CD14-positive monocyte (primary cell): Measurements from ENCODE around the gene PLPP7. TPM values are rescaled to one million over a fixed set of nuclear protein-coding genes. Genes with fewer than 3 reads are reported as not detected.

ENCODE experiments used
- DNase-seq, 3 donors: peaks; one replicate each; pipeline ENCODE4 v3.0.0-alpha.2; 2011 to 2022
- H2AFZ ChIP-seq: 2 replicates; pipeline ENCODE4 v1.6.0; 2012; ENCODE audit warnings: mild to moderate bottlenecking, low read depth, low read length, inconsistent platforms; ENCODE audit not compliant: insufficient read depth, poor library complexity, severe bottlenecking
- H3K27ac ChIP-seq, 2 donors: 1 replicate in 1 of 2; 2 replicates in 1 of 2; pipeline ENCODE4 v1.5.1; 2012 to 2013; ENCODE audit warnings: low read length in 2 of 2, control low read depth in 1 of 2, inconsistent platforms in 1 of 2, low read depth in 1 of 2, mild to moderate bottlenecking in 1 of 2
- H3K27me3 ChIP-seq, 2 donors: one replicate each; pipeline versions ENCODE4 v1.6.0 to v1.6.1; 2011 to 2013; ENCODE audit warnings: low read length in 2 of 2; ENCODE audit not compliant: control insufficient read depth in 2 of 2, insufficient read depth in 2 of 2
- H3K36me3 ChIP-seq, 2 donors: replicated peaks in 1 of 2; 1 replicate in 1 of 2; 2 replicates in 1 of 2; pipeline versions ENCODE4 v1.5.1 to v1.6.1; 2012 to 2013; ENCODE audit warnings: low read length in 2 of 2, control low read depth in 1 of 2, inconsistent platforms in 1 of 2, mild to moderate bottlenecking in 1 of 2; ENCODE audit not compliant: insufficient read depth in 2 of 2, control insufficient read depth in 1 of 2
- H3K4me1 ChIP-seq, 2 donors: 1 replicate in 1 of 2; 2 replicates in 1 of 2; pipeline versions ENCODE4 v1.5.1 to v1.6.1; 2012 to 2013; ENCODE audit warnings: low read length in 2 of 2, control low read depth in 1 of 2, inconsistent platforms in 1 of 2, mild to moderate bottlenecking in 1 of 2, moderate library complexity in 1 of 2; ENCODE audit not compliant: insufficient read depth in 2 of 2, control insufficient read depth in 1 of 2
- H3K4me2 ChIP-seq: replicated peaks from 2 replicates; pipeline ENCODE3; 2012; ENCODE audit warnings: low read length, moderate library complexity, mild to moderate bottlenecking; ENCODE audit not compliant: poor library complexity, severe bottlenecking; ENCODE audit errors: extremely low read depth
- H3K4me3 ChIP-seq, 3 experiments: fragments of 200-600 bp in 1 of 3; sonication (generic) in 1 of 3; replicated peaks in 1 of 3; 1 replicate in 2 of 3; 2 replicates in 1 of 3; pipeline ENCODE4 v1.5.1; 2011 to 2013; ENCODE audit warnings: low read length in 3 of 3, mild to moderate bottlenecking in 3 of 3, control low read depth in 2 of 3, low read depth in 2 of 3, inconsistent platforms in 1 of 3, moderate library complexity in 1 of 3
- H3K79me2 ChIP-seq: 2 replicates; pipeline ENCODE4 v1.6.0; 2012; ENCODE audit warnings: mild to moderate bottlenecking, control low read depth, inconsistent platforms, low read length, moderate library complexity; ENCODE audit not compliant: insufficient read depth
- H3K9ac ChIP-seq: 2 replicates; pipeline ENCODE4 v1.6.0; 2017; ENCODE audit warnings: low read length, mild to moderate bottlenecking; ENCODE audit not compliant: insufficient read depth, poor library complexity, severe bottlenecking
- H3K9me3 ChIP-seq, 2 donors: replicated peaks in 1 of 2; 1 replicate in 1 of 2; 2 replicates in 1 of 2; pipeline versions ENCODE4 v1.5.1 to v1.6.1; 2012 to 2013; ENCODE audit warnings: low read length in 2 of 2, control low read depth in 1 of 2; ENCODE audit not compliant: control insufficient read depth in 1 of 2, insufficient read depth in 1 of 2
- H4K20me1 ChIP-seq: 2 replicates; pipeline ENCODE4 v1.6.0; 2012; ENCODE audit warnings: mild to moderate bottlenecking, low read length, control low read depth, moderate library complexity; ENCODE audit not compliant: insufficient read depth
- H3K27ac Mint-ChIP-seq, 7 donors: one replicate each; pipeline ENCODE4 v1.8.0; 2020; ENCODE audit warnings: mild to moderate bottlenecking in 7 of 7, mixed read lengths in 7 of 7, moderate library complexity in 6 of 7, inconsistent platforms in 2 of 7
- H3K27me3 Mint-ChIP-seq, 3 donors: one replicate each; pipeline ENCODE4 v1.8.0; 2021 to 2022; ENCODE audit warnings: low read depth in 3 of 3, mild to moderate bottlenecking in 3 of 3, mixed read lengths in 3 of 3, moderate library complexity in 3 of 3, inconsistent platforms in 1 of 3
- H3K36me3 Mint-ChIP-seq, 2 donors: one replicate each; pipeline ENCODE4 v1.8.0; 2020; ENCODE audit warnings: mixed read lengths in 2 of 2, inconsistent platforms in 1 of 2, mild to moderate bottlenecking in 1 of 2
- H3K4me1 Mint-ChIP-seq: one replicate; pipeline ENCODE4 v1.8.0; 2020; ENCODE audit warnings: mild to moderate bottlenecking, mixed read lengths
- H3K4me3 Mint-ChIP-seq, 2 donors: one replicate each; pipeline ENCODE4 v1.8.0; 2020; ENCODE audit warnings: mild to moderate bottlenecking in 2 of 2, mixed read lengths in 2 of 2, moderate library complexity in 1 of 2
- H3K9me3 Mint-ChIP-seq, 7 donors: one replicate each; pipeline ENCODE4 v1.8.0; 2020 to 2022; ENCODE audit warnings: mixed read lengths in 7 of 7, mild to moderate bottlenecking in 6 of 7, moderate library complexity in 6 of 7, inconsistent platforms in 2 of 7
- CTCF ChIP-seq: fragments of 200-600 bp; IDR thresholded peaks from one replicate; pipeline ENCODE4 v1.8.0; 2022; ENCODE audit warnings: antibody characterized with exemption, mild to moderate bottlenecking
- WGBS: methylation state at CpG from one replicate; pipeline ENCODE4 v1.1.5; 2013; ENCODE audit warnings: missing lambda C conversion rate; ENCODE audit not compliant: insufficient coverage; 5-methylcytosine and 5-hydroxymethylcytosine counted together
- intact Hi-C, 2 donors: fragments of 100-400 bp; cut with micrococcal nuclease; formaldehyde crosslinking; loops; one replicate each; pipeline versions ENCODE4 v1.15.0 to v1.15.1; 2023
- polyA plus RNA-seq, 3 donors: library from polyadenylated mRNA; depleted of rRNA in 1 of 3; unstranded in 2 of 3; stranded (reverse) in 1 of 3; fragments of 300-500 nt in 2 of 3; fragments of >200 nt in 1 of 3; fragmentation: Illumina TruSeq in 2 of 3; gene quantifications; 1 replicate in 2 of 3; 2 replicates in 1 of 3; pipeline ENCODE4 v1.2.3, GENCODE V29; 2012 to 2021

Gene PLPP7
- polyA plus RNA-seq, 3 donors: 1.1 to 3.1 (median 1.5) TPM

DNA sequence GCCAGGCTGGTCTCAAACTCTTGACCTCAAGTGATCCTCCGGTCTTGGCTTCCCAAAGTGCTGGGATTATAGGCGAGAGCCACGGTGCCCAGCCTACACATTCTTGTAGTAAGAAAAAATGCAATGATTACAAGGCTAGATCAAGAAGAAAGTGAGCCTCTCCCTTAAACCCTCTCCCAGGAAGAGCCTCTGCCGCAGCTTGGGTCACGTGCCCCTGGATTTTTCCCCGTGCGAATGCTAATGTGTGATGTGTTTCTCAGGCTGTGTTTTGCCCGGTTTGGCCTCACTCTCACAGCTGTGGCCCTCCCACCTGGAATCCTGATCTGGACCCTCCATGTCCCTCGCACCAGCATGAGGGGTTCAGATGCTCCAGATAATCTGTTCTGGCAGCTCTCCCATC lies 6.9 kb downstream of the PLPP7 start:
- H3K9me3 Mint-ChIP-seq: no peaks in the 10 kb centered on the region
- H3K27me3 Mint-ChIP-seq: peaks cover 1 to 3% (median 2%) of the 10 kb centered on the region in 3 donors
- H3K9ac ChIP-seq: no peak overlapping the region
- no peak overlapping the region for H3K27ac Mint-ChIP-seq
- no peak overlapping the region for H3K4me3 Mint-ChIP-seq
- H3K36me3 ChIP-seq: no peaks in the 10 kb centered on the region
- H3K4me3 ChIP-seq: no peak overlapping the region
- no peaks in the 10 kb centered on the region for H3K9me3 ChIP-seq
- no peak overlapping the region for H3K27ac ChIP-seq
- H2AFZ ChIP-seq: no peak overlapping the region
- H3K4me2 ChIP-seq: no peak overlapping the region
- DNase-seq: no peak
- H3K27me3 ChIP-seq: no peaks in the 10 kb centered on the region
- TF ChIP-seq CTCF: no peak
- WGBS: 100% methylated on average over 1 of the region's 9 CpGs
- no peaks in the 10 kb centered on the region for H3K79me2 ChIP-seq
- H3K4me1 Mint-ChIP-seq: no peaks in the 10 kb centered on the region
- intact Hi-C loops: no loop called here
- no peaks in the 10 kb centered on the region for H3K36me3 Mint-ChIP-seq
- H3K4me1 ChIP-seq: no peaks in the 10 kb centered on the region
- no peaks in the 10 kb centered on the region for H4K20me1 ChIP-seq

- H4K20me1 ChIP-seq: no peaks in the 10 kb centered on the region
- no peaks in the 10 kb centered on the region for H3K79me2 ChIP-seq
- no peak overlapping the region for H3K4me3 ChIP-seq
- Mint-ChIP-seq H3K27me3 (peaks cover 1 to 3% (median 2%) of the 10 kb centered on the region in 3 donors), H3K9me3 (peaks cover 0 to 2% (median 0%) of the 10 kb centered on the region in 7 donors), H3K36me3 (no peaks in the 10 kb centered on the region), H3K27ac (no peak overlapping the region), H3K4me3 (no peak overlapping the region), H3K4me1 (no peaks in the 10 kb centered on the region)
- no peaks in the 10 kb centered on the region for H3K4me1 ChIP-seq
- no peak overlapping the region for H3K27ac ChIP-seq
- H3K36me3 ChIP-seq: no peaks in the 10 kb centered on the region
- no peak overlapping the region for H2AFZ ChIP-seq
- no peak overlapping the region for H3K9ac ChIP-seq
- 83% methylated on average over 2 of the region's 8 CpGs for WGBS
- intact Hi-C loops: no loop called here
- no peak for TF ChIP-seq CTCF
- H3K27me3 ChIP-seq: no peaks in the 10 kb centered on the region
- H3K9me3 ChIP-seq: no peaks in the 10 kb centered on the region
- no peak overlapping the region for H3K4me2 ChIP-seq
- no peak for DNase-seq
Observed at GRCh38 chr9:131296906-131297500, 7.5 kb downstream of the PLPP7 start.
